ENCODE results near the gene SYNPO2L. TPM values are rescaled to one million over a fixed set of nuclear protein-coding genes. Genes with fewer than 3 reads are reported as not detected.

The SYNPO2L gene
- total and polyA plus RNA-seq, 9 of the 15 experiments (the other 6 are each of a cell fraction or from before 2014, with no cell fraction given) = 0.03 to 0.07 TPM; not detected in 7

- H3K4me2 ChIP-seq (ENCODE audit: insufficient read depth, low read length) = no peak overlapping the region
- ATAC-seq (peak; percentile 47), DNase-seq (ENCODE audit: extremely low read depth in 1 of 4, low spot score in 3 of 4) (no peak), FAIRE-seq (no peak)
- no peak overlapping the region for H3K27ac ChIP-seq (ENCODE audit: extremely low read depth, low read depth, low read length)
- H3K9me3 ChIP-seq (replicated peaks; ENCODE audit: control insufficient read depth, insufficient read depth, low read depth, low read length) = no peaks in the 10 kb centered on the region
- H3K27me3 ChIP-seq (ENCODE audit: control insufficient read depth in 2 of 2, insufficient read depth in 2 of 2, low read length in 2 of 2) = no peaks in the 10 kb centered on the region
- H3K79me2 ChIP-seq (ENCODE audit: control insufficient read depth, insufficient read depth, low read length) = no peaks in the 10 kb centered on the region
- intact Hi-C loops (cut with micrococcal nuclease) (no loop called here), in situ Hi-C loops (cut with MboI) (no loop called here)
- WGBS (ENCODE audit: insufficient coverage, low coverage, missing lambda C conversion rate) = 48% methylated on average over 3 of the region's 3 CpGs
- H3K4me1 ChIP-seq (replicated peaks in 1 of 2; ENCODE audit: control insufficient read depth in 2 of 2, insufficient read depth in 2 of 2, low read length in 2 of 2) = no peaks in the 10 kb centered on the region
- POLR2A ChIA-PET = interaction anchor here (0.7 to 1.5 kb wide), 8 partner anchors 10 to 63 kb away, joined by 3 to 7 read pairs (median 4); partner anchors contain the start of gene USP54
- CTCF ChIA-PET (ENCODE audit: low intra/inter-chr PET ratio) = no interaction called here
- no peak overlapping the region for H3K4me3 ChIP-seq
- H4K20me1 ChIP-seq (replicated peaks; ENCODE audit: control insufficient read depth, insufficient read depth, low read length) = no peaks in the 10 kb centered on the region
- H3K9me1 ChIP-seq (ENCODE audit: control insufficient read depth, insufficient read depth, low read length) = no peaks in the 10 kb centered on the region
- H3K9ac ChIP-seq (ENCODE audit: insufficient read depth in 1 of 2, low read depth in 2 of 2, low read length in 2 of 2) = no peak overlapping the region
- H3K36me3 ChIP-seq (ENCODE audit: control insufficient read depth, insufficient read depth, low read length) = no peaks in the 10 kb centered on the region
- no TSS peak for BruUV-seq (replicated peaks)
- H2AFZ ChIP-seq (ENCODE audit: low read depth, low read length) = no peak overlapping the region
- no peak for TF ChIP-seq RNF219 (CRISPR knock-in tag; IDR thresholded peaks at IDR 0.05)
- TF ChIP-seq ADNP (tag; IDR thresholded peaks at IDR 0.05) = no peak
- TF ChIP-seq POLR2B (IDR thresholded peaks at IDR 0.05; ENCODE audit: low read depth, partially characterized antibody) = no peak
- no peak for TF ChIP-seq CREB3 (tag; conservative IDR thresholded peaks at IDR 0.05; ENCODE audit: low read depth)
- TF ChIP-seq SMARCA5 (IDR thresholded peaks at IDR 0.05) = no peak
- no peak for TF ChIP-seq FOXA1 (IDR thresholded peaks at IDR 0.05; ENCODE audit: borderline replicate concordance)
- peak; percentile 25; the same call in 1 of the 2 replicates for TF ChIP-seq ATF7 (IDR thresholded peaks at IDR 0.05)
- TF ChIP-seq HCFC1 (IDR thresholded peaks at IDR 0.05; ENCODE audit: low read depth, low read length) = no peak
- no peak for TF ChIP-seq ZNF75A (CRISPR knock-in tag; IDR thresholded peaks at IDR 0.05)
- TF ChIP-seq ZBTB7A (IDR thresholded peaks at IDR 0.05; ENCODE audit: borderline replicate concordance, control insufficient read depth, low read depth, low read length) = no peak
- TF ChIP-seq ZNF778 (CRISPR knock-in tag; IDR thresholded peaks at IDR 0.05) = no peak
- TF ChIP-seq POLR2AphosphoS2 (IDR thresholded peaks at IDR 0.05; ENCODE audit: low read length) = no peak
- TF ChIP-seq, protein P1, sequence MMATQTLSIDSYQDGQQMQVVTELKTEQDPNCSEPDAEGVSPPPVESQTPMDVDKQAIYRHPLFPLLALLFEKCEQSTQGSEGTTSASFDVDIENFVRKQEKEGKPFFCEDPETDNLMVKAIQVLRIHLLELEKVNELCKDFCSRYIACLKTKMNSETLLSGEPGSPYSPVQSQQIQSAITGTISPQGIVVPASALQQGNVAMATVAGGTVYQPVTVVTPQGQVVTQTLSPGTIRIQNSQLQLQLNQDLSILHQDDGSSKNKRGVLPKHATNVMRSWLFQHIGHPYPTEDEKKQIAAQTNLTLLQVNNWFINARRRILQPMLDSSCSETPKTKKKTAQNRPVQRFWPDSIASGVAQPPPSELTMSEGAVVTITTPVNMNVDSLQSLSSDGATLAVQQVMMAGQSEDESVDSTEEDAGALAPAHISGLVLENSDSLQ (IDR thresholded peaks at IDR 0.05) = peak; percentile 92
- TF ChIP-seq HOXB6 (CRISPR knock-in tag; IDR thresholded peaks at IDR 0.05; ENCODE audit: borderline replicate concordance) = no peak
- TF ChIP-seq NFXL1 (CRISPR knock-in tag; IDR thresholded peaks at IDR 0.05) = no peak
- TF ChIP-seq PBX2 (CRISPR knock-in tag; IDR thresholded peaks at IDR 0.05; ENCODE audit: low read depth) = no peak
- TF ChIP-seq PBX2 (tag; conservative IDR thresholded peaks at IDR 0.05; ENCODE audit: low read depth) = 0 out of 2 replicates have a peak, but pooled peaks have one; percentile 23
- no peak for TF ChIP-seq BCL6 (CRISPR knock-in tag; IDR thresholded peaks at IDR 0.05)
Observed at GRCh38 chr10:73601486-73601921, 54.3 kb downstream of the SYNPO2L start.
